Measurements from ENCODE around the gene STK32A. TPM values are rescaled to one million over a fixed set of nuclear protein-coding genes. Genes with fewer than 3 reads are reported as not detected.

Gene STK32A
- total RNA-seq, 1 donor from 2014 or later, result under 0.01 TPM

- DNase-seq (ENCODE audit: low read depth in 2 of 2), result peak; percentile 67 to 90
These were observed 157.0 kb downstream of the STK32A start for GRCh38 chr5:147391781-147392180.

GRCh38 chr5:147393874-147394672 is 159.2 kb downstream of the STK32A start:
- no peak for DNase-seq (ENCODE audit: low read depth in 2 of 2)

GRCh38 chr5:147396070-147396823 is 161.4 kb downstream of the STK32A start:
- peak in 1 of 2 donors; percentile 37 for DNase-seq (ENCODE audit: low read depth in 2 of 2)

DNA sequence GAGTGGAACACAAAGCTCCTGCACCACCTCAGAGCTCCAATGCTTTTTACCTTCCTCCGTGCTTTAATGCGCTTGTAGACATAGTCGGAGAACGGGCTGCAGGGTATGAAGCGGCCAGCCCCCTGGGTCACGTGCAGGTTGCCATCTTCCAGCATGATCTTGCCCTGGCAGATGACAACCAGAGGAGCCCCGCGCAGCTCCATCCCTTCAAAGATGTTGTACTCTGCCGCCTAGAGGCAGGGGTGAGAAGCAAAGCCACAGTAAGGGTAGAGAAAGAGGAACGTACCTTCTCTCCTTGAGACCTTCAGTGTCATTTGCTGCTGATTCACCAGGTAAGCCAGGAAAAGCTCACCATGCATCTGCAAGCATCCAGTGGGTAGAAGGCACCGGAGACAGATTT is 162.8 kb downstream of the STK32A start:
- DNase-seq (ENCODE audit: low read depth in 2 of 2), result no peak

GRCh38 chr5:147398860-147399259 is 164.0 kb downstream of the STK32A start:
- DNase-seq (ENCODE audit: low read depth in 2 of 2), result no peak

GRCh38 chr5:147400126-147400809 is 165.4 kb downstream of the STK32A start:
- DNase-seq (ENCODE audit: low read depth in 2 of 2), result no peak

- no peak for DNase-seq (ENCODE audit: low read depth in 2 of 2)
These were observed 166.1 kb downstream of the STK32A start for GRCh38 chr5:147400881-147401280.

- DNase-seq (ENCODE audit: low read depth in 2 of 2), result peak; percentile 39 to 99
These were observed 169.1 kb downstream of the STK32A start for GRCh38 chr5:147403651-147404640.

- DNase-seq (ENCODE audit: low read depth in 2 of 2), result no peak
These were observed 169.9 kb downstream of the STK32A start for GRCh38 chr5:147404706-147405105.

GRCh38 chr5:147406636-147407035 is 171.8 kb downstream of the STK32A start:
- DNase-seq (ENCODE audit: low read depth in 2 of 2), result no peak

DNA sequence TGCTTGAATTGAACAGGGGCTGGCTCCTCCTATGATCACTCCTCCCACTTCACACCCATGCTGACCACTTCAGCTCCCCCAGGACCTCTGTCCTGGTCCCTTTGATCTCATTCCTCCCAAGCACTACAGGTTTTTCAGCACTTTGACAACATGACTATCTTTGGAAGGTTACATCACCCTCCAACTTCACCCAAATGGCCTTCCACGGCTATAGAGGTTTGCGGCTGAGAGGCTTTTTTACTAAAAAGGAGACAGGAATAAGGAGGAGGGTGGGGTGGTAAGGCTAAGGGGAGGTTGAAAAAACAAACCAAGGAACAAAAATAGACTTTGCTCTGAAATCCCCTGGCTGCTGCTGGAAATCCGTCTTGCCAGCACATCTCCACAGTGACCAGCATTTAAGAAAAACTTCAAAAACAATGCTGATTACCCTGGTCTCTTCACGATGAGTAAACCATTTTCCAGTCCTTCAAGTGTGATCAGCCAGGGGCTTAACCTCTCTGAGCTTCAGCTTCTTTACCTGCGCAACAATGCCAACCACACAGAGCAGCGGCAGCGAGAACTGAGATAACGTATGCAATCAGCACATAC is 172.4 kb downstream of the STK32A start:
- DNase-seq (ENCODE audit: low read depth in 2 of 2), result peak in 1 of 2 donors; percentile 63

DNA sequence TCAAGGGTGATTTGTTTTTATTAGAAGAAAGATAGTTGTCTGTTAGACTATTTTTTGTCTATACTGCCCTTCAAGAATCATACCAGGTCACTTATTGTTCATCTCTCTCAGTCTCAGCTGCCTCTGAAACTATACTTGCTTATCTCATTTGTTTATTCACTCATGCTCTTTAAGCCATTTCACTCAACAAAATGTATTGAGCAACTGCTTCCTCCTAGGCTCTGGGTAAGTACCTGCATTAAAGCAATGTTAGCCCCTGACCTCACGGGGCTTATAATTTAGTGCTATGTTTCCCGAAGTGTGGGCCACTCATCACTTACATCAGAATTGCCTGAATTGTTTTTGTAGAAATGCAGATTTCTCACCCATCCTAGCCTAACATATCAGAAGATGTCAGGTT is 174.2 kb downstream of the STK32A start:
- no peak for DNase-seq (ENCODE audit: low read depth in 2 of 2)

DNA sequence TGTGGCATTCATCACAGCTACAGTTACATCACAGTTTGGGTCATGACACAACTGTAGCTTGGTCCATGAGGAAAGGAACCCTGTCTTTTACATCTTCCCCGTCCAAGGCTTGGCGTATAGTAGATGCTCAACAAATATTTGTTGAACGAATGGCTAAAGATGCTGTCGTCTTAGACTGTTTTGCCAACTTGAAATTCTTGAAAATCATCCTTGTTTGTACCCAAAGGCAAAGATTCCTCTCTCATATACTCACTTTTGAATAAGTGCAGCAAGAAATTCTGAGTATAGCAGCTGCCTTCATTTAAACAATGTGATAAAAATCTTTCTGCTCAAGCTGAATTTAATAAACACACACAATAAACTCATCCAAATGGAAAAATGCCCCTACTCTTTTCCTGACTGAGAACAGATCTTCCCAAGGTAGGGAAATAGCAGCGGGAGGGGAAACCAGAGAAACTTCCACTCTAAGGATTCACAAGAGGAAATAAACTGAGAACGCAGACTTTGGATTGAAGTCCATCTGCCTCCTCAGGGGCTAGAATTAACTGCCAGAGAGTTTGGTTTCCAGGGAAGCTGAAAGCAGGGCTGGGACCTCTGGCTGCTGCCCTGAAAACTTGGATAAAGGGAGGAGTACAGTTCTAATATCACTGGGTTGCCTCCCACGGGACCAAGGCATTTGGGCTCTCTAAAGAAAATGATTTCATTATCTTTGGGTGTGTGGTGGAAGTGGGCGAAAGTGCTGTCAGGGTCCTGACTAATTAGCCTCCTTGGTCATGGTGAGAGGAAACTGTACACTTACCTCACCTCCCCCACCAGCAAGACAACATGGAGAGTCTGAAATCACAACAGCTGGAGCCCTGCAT is 175.9 kb downstream of the STK32A start:
- DNase-seq (ENCODE audit: low read depth in 2 of 2), result no peak

- no peak for DNase-seq (ENCODE audit: low read depth in 2 of 2)
These were observed 176.8 kb downstream of the STK32A start for GRCh38 chr5:147411359-147412319.

GRCh38 chr5:147412561-147412960 is 177.7 kb downstream of the STK32A start:
- no peak for DNase-seq (ENCODE audit: low read depth in 2 of 2)

DNA sequence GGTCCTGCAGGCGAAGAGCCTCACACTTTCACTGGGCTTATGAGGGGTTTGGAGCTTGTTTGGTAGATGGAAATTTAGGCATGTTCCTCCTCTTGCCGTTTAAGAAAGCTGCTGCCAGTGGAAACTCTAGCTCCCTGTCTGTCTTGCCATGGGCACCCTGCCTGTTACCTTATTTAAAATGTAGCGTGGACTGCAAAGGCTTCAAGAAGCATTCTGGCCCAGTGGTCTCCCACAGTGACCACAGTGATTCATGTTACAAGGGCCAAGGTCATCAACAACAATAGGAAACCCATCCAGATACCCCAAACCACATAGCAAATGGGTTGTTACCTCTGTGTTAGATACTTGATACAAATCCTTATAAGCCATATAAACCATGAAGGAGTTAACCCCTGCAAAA is 178.4 kb downstream of the STK32A start:
- DNase-seq (ENCODE audit: low read depth in 2 of 2), result no peak

DNA sequence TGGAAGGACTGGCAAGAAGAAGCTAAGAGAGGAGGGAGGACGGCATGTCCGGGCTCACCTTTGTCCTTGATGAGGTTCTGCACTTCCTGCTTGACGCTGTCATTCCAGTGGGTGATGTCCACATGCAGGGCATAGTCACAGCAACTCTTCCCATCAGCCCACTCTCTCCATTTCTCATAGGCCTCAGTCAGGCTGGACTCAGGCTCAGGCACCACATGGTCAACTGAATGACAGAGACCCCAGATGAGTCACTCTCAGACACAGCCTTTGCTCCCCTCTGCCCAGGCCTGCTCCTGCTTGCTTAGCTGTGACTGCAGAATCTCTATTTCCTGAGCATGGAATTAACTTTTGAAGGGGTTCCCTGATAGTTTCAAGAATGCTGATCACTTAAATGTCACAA is 180.8 kb downstream of the STK32A start:
- peak in 1 of 2 donors; percentile 28 for DNase-seq (ENCODE audit: low read depth in 2 of 2)

DNA sequence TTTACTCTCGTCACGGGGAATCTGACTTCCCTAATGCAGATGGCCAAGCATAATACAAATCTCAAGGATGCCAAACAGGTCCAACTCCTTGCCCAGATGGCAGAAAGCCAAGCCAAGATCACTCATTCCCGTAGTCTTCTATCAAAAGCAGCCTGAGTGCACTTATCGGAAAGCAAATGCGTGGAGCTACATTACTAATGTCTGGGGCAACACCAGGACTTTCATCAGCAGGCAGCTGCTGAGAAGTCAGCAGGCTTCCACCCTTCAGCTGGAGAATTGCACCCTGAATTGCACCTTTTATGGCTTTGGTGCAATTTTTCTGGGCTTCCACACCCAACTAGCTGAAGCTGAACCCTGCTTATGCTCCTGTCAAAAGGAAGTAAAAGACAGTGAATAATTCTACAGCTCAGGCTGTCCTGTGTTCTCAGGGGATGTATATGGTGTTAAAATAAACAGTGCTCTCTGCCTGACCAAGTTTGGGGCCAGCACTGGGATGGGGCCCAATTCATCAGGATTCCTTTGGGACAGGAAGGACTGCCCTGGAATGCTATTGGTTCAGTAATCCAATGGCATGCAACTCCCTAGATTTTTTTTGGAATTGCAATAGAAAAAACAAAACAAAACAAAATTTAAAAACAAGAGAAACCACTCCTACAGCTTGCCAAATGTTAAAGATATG is 182.4 kb downstream of the STK32A start:
- peak in 1 of 2 donors; percentile 90 for DNase-seq (ENCODE audit: low read depth in 2 of 2)

Data from lung microvascular endothelial cell (primary cell).